ENCODE results near the gene SIGMAR1. TPM values are rescaled to one million over a fixed set of nuclear protein-coding genes. Genes with fewer than 3 reads are reported as not detected.

Gene SIGMAR1
- 63.1 TPM for polyA plus RNA-seq

DNA sequence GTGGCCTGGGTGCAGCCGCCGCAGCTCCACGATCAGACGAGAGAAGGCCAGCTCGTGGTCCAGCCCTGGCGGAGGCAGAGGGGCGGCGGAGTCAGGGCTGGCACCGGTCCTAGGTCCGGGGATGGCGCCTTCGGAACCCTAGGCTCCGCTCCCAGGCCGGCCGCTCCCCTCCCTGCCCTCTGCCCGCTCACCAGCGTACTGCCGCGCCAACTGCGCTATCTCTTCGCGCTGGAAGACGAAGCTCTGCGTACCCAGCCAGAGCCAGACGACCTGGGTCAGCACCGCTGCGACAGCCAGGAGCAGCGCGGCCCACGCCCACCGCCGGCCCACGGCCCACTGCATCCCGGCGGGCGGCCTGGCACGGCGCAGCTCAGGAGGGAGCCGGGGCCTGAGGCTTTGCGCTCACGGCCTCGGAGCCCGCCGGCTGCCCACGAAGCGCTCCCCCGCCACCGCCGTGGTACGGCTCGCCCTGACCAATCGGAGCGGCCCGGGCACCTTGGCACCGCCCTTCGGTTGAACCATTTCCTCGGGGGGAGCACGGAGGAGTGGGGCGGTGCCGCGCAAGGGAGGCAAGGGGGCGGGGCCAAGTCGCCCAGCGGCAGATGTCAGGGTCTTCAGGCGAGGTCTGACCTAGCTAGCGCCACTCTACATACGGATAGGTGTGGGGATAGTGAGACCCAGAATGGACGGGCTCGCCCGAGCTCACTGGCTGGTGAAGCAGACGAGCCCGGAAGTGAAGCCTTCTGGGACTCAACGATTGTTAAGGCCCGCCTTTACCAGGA lies at the start of gene SIGMAR1:
SIGMAR1 (minus strand) TSS at position 432 of the 782 bp plus-strand sequence; CDS start at position 342, 90 bp downstream.
- Mint-ChIP-seq H3K4me3 (peak within 1 kb of the TSS; percentile 87 to 95 (median 90)), H3K4me1 (peaks cover 19 to 26% (median 25%) of the 10 kb centered on the region in 3 donors), H3K27me3 (no peaks in the 10 kb centered on the region), H3K9me3 (no peaks in the 10 kb centered on the region), H3K36me3 (peaks cover 1% of the 10 kb centered on the region), H3K27ac (peak within 1 kb of the TSS; percentile 66 to 97 (median 91))

DNA sequence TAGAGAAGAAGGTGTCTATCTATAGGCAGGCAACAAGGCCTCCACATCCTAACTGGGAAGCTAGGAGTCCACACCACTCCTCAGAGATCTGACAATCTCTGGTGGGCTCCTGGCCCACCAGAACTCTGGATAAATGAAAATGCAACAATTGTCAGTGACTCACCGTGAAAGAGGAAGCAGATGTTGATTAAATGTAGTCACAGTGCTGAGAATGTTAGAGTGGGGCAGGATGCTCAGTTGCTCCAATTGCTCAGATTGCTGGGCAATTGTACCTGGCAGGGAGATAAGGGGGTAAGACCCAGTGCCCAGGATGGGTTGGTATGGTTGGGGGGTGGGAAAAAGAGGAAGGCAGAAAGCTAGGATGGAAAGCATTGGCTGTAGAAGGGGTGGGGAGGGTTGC lies 49.1 kb upstream of the SIGMAR1 start:
- no peak overlapping the region for H3K27ac Mint-ChIP-seq
- peaks cover 3 to 6% (median 4%) of the 10 kb centered on the region in 3 donors for H3K4me1 Mint-ChIP-seq
- H3K36me3 Mint-ChIP-seq, result no peaks in the 10 kb centered on the region
- no peak overlapping the region for H3K4me3 Mint-ChIP-seq
- H3K9me3 Mint-ChIP-seq, result no peaks in the 10 kb centered on the region
- H3K27me3 Mint-ChIP-seq, result peaks cover 6% of the 10 kb centered on the region

GRCh38 chr9:34686231-34686630 lies 48.6 kb upstream of the SIGMAR1 start:
- no peaks in the 10 kb centered on the region for H3K36me3 Mint-ChIP-seq
- H3K27me3 Mint-ChIP-seq, result peaks cover 6% of the 10 kb centered on the region
- no peak overlapping the region for H3K27ac Mint-ChIP-seq
- peaks cover 3 to 6% (median 4%) of the 10 kb centered on the region in 3 donors for H3K4me1 Mint-ChIP-seq
- H3K4me3 Mint-ChIP-seq, result no peak overlapping the region
- H3K9me3 Mint-ChIP-seq, result no peaks in the 10 kb centered on the region

- Mint-ChIP-seq H3K27me3 (peaks cover 5% of the 10 kb centered on the region), H3K9me3 (no peaks in the 10 kb centered on the region), H3K36me3 (no peaks in the 10 kb centered on the region), H3K4me1 (peaks cover 3 to 6% (median 4%) of the 10 kb centered on the region in 3 donors), H3K27ac (no peak overlapping the region), H3K4me3 (peak overlapping the region in 1 of 4 donors; percentile 20)
Observed at GRCh38 chr9:34685591-34685990, 48.0 kb upstream of the SIGMAR1 start.

DNA sequence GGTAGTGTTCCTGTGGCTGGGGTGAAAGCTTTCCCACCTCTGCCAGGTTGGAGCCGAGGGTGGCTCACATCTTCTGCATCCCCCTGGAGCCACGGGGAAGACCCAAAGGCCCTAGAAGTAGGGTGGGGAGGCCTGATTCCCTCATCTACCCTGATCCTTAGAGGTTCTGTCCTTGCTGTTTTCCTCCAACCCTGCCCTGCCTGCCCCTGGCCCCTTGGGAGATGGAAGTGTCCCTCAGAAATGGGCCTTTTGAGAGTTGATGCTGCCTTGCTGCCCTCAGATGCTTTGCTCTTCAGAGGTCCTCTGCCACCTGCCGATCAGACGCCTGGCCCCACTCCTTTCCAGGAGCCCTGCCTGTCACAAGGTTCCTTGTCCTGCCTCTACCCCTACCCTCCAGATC lies 47.2 kb upstream of the SIGMAR1 start:
- no peak overlapping the region for H3K4me3 Mint-ChIP-seq
- H3K9me3 Mint-ChIP-seq, result no peaks in the 10 kb centered on the region
- H3K36me3 Mint-ChIP-seq, result no peaks in the 10 kb centered on the region
- H3K27me3 Mint-ChIP-seq, result peaks cover 5% of the 10 kb centered on the region
- peak overlapping the region in 1 of 3 donors; percentile 76 for H3K27ac Mint-ChIP-seq
- peaks cover 3 to 6% (median 4%) of the 10 kb centered on the region in 3 donors for H3K4me1 Mint-ChIP-seq

- Mint-ChIP-seq H3K9me3 (no peaks in the 10 kb centered on the region), H3K27me3 (peaks cover 5% of the 10 kb centered on the region)
Observed at GRCh38 chr9:34684145-34684544, 46.6 kb upstream of the SIGMAR1 start.

DNA sequence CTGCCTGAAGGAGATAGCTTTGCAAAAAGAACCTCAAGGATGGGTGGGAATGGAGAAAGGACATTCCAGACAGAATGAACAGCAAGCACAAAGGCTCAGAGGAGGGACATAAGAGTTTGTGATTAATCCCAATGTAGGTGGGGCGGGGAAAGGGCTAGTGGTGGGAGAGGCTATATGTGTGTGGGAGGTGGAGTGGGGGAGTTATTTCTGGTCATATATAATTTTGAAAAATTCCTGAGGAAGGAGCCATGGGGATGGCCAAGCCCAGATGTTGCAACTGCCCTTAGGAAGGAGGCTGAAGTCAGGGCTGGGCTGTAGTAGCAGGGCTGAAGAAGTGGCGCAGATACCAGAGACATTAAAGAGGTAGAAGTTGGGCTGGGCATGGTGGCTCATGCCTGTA lies 38.3 kb upstream of the SIGMAR1 start:
- peaks cover 0 to 4% (median 4%) of the 10 kb centered on the region in 3 donors for H3K4me1 Mint-ChIP-seq
- peak overlapping the region in 1 of 4 donors; percentile 12 for H3K4me3 Mint-ChIP-seq
- H3K27ac Mint-ChIP-seq, result no peak overlapping the region
- no peaks in the 10 kb centered on the region for H3K27me3 Mint-ChIP-seq
- H3K36me3 Mint-ChIP-seq, result peaks cover 1% of the 10 kb centered on the region
- H3K9me3 Mint-ChIP-seq, result peaks cover 0 to 2% (median 0%) of the 10 kb centered on the region in 3 donors

More at GRCh38 chr9:34684145-34684544, 46.6 kb upstream of the SIGMAR1 start:
- Mint-ChIP-seq H3K4me3 (no peak overlapping the region), H3K4me1 (peaks cover 3 to 6% (median 4%) of the 10 kb centered on the region in 3 donors), H3K36me3 (no peaks in the 10 kb centered on the region), H3K27ac (peak overlapping the region in 1 of 3 donors; percentile 76)

- Mint-ChIP-seq H3K27me3 (no peaks in the 10 kb centered on the region), H3K36me3 (peaks cover 1% of the 10 kb centered on the region), H3K4me3 (no peak overlapping the region), H3K9me3 (peaks cover 0 to 4% (median 2%) of the 10 kb centered on the region in 3 donors), H3K27ac (no peak overlapping the region), H3K4me1 (peaks cover 0 to 4% (median 4%) of the 10 kb centered on the region in 3 donors)
Observed at GRCh38 chr9:34675048-34675714, 37.6 kb upstream of the SIGMAR1 start.

DNA sequence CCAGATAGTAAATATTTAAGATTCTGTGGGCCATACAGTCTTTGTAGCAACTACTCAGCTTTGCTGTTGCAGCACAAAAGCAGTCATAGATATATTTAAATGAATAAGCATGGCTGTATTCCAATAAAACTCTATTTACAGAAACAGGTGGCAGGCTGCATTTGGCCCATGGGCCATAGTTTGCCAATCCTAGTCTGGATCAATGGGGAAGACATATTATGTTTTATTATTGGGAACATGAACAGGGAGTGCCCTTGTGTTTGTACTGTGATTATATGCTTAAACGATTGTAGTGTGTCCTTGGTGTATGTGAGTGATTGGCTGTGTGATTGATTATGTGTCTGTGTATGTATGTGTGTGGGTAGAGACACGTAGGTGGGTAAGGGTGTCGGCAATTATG lies 36.9 kb upstream of the SIGMAR1 start:
- Mint-ChIP-seq H3K9me3 (peaks cover 4 to 6% (median 4%) of the 10 kb centered on the region in 3 donors), H3K27me3 (no peaks in the 10 kb centered on the region), H3K4me3 (peak overlapping the region in 1 of 4 donors; percentile 44), H3K4me1 (peaks cover 0 to 4% (median 4%) of the 10 kb centered on the region in 3 donors), H3K27ac (no peak overlapping the region), H3K36me3 (peaks cover 1% of the 10 kb centered on the region)

GRCh38 chr9:34671307-34671706 lies 33.7 kb upstream of the SIGMAR1 start:
- no peak overlapping the region for H3K27ac Mint-ChIP-seq

DNA sequence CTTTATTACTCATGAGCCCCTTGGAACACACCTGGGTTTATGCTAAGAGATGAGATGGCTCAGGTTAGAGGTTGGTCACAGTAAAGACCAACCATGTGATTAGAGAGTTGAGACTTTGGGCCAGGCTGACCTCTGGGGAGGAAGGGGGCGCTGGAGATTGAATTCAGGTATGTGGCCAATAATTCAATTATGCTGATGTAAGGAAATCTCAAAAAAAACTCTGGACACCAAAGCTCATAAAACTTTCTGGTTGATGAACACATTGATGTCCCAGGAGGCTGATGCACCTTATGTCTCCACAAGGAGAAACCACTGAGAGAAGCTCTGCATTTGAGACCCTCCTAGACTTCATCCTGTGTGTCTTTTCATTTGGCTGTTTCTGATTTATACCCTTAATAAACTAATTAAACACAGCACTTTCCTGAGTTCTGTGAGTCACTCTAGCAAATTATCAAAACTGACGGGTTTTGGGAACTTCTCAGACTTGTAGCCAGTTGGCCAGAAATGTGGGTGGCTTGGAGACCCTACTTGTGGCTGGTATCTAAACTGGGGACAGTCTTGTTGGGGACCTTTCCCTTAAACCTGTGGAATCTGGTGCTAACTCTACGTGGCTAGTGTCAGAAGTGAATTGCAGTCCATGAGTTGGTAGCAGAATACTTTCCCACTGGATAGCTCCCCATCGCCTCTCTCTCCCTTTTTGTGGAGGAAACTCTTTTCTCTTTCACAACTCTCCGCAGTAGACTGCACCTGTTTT lies 32.4 kb upstream of the SIGMAR1 start:
- Mint-ChIP-seq H3K4me1 (peaks cover 3 to 6% (median 5%) of the 10 kb centered on the region in 3 donors), H3K27ac (peak overlapping the region in 2 of 3 donors; percentile 18 to 22), H3K9me3 (peaks cover 4 to 10% (median 9%) of the 10 kb centered on the region in 3 donors), H3K4me3 (peak overlapping the region in 2 of 4 donors; percentile 5 to 43), H3K36me3 (peaks cover 8% of the 10 kb centered on the region), H3K27me3 (no peaks in the 10 kb centered on the region)

More at GRCh38 chr9:34671307-34671706, 33.7 kb upstream of the SIGMAR1 start:
- Mint-ChIP-seq H3K36me3 (peaks cover 8% of the 10 kb centered on the region), H3K4me1 (peaks cover 0 to 6% (median 4%) of the 10 kb centered on the region in 3 donors), H3K9me3 (peaks cover 4 to 10% (median 9%) of the 10 kb centered on the region in 3 donors), H3K4me3 (no peak overlapping the region), H3K27me3 (no peaks in the 10 kb centered on the region)

DNA sequence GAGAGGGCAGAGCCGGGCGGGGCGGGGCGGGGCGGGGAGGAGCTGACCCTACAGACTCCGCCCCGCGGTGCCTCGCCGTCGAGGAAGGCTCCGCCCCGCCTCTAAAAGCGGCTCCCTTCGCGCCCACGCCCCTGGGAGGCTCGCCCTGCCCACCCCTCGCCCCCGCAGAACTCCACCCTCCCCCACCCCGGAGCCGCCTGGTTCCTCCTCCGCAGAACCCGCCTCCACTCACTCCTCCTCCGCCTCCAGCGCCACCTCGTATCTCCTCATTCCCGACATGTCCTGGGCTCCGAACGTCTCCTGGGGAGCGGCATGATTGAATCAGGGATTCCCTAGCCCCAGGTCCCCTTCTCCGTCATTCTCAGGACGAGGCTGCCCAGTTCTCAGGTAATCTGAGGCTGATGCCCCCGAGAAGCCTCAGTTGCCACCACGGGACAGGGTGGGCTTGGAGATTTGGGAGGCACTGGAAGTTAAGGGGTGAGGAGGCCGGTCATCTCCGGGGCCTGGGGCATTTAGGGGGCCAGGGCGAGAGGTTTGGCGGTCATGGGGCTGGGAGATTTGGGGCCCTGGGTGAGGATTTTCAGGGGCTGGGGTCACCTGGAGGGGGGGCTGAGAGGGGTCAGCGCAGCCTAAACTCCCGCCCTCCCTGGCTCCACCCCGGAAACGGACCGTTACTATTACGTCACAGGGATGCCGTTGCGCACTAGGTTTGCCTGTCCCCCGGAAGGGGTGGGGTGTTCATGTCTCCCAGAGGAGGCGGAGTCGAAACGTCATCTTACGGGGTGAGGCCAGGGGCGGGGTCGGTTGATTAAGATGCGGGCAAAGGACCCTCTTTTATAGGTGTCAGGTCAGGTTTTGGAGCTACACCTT lies 28.0 kb upstream of the SIGMAR1 start:
- peaks cover 4 to 9% (median 7%) of the 10 kb centered on the region in 3 donors for H3K9me3 Mint-ChIP-seq
- peak overlapping the region; percentile 87 to 98 (median 94) for H3K4me3 Mint-ChIP-seq
- H3K4me1 Mint-ChIP-seq, result peaks cover 10 to 18% (median 16%) of the 10 kb centered on the region in 3 donors
- H3K36me3 Mint-ChIP-seq, result peaks cover 6% of the 10 kb centered on the region
- no peaks in the 10 kb centered on the region for H3K27me3 Mint-ChIP-seq
- peak overlapping the region; percentile 96 to 97 (median 96) for H3K27ac Mint-ChIP-seq

DNA sequence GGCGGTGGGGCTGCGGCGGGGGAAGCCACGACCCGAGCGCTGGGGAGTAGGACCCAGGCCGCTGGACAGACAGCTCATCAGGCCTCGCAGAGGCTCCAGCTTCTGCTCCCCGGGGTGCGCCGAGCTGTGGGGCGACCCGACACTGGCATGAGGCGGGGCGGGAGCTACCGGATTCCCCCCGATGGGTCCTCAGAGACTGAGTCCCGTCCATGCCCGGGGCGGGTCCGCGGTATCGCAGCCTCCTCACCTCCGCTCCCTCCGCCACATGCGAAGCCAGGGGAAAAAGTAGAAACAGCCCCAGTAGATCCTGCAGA lies 27.4 kb upstream of the SIGMAR1 start:
- Mint-ChIP-seq H3K36me3 (peaks cover 6% of the 10 kb centered on the region), H3K27me3 (no peaks in the 10 kb centered on the region), H3K4me1 (peaks cover 10 to 18% (median 16%) of the 10 kb centered on the region in 3 donors), H3K27ac (peak overlapping the region; percentile 90 to 97 (median 96)), H3K4me3 (peak overlapping the region; percentile 87 to 98 (median 94)), H3K9me3 (peaks cover 4 to 7% (median 5%) of the 10 kb centered on the region in 3 donors)

All from IgD-negative memory B cell (primary cell).